ENCODE measurements around the gene KIAA1958.

KIAA1958 gene

DNA sequence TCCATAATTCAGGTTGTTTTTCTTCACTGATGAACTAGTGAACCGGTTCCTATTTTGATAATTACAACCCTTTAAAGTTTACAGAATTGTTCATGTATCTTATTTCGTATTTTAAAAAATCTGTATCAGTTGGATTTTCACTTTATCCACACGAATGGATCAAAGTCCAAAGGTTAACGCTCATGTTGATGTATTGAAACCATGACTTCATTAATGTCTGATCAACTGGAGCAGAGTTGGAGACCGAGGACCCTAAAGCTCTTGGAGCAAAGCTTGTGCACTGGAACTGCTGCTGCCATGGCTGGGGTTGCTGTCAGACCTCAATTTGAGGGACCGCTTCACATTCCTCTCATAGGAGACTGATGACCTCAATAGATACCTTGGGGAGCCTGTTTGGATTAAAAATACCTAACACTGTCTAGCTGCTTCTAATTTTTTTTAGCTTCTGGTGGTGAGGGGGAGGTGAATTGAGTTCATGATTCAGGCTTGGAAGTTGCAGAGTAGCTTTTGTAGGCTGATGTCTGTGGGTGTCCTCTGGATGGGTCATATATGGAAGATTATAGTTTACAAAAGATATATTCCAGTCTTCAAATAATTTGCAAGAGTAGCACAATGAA, 45.1 kb downstream of the KIAA1958 start:
- no peak for DNase-seq

DNA sequence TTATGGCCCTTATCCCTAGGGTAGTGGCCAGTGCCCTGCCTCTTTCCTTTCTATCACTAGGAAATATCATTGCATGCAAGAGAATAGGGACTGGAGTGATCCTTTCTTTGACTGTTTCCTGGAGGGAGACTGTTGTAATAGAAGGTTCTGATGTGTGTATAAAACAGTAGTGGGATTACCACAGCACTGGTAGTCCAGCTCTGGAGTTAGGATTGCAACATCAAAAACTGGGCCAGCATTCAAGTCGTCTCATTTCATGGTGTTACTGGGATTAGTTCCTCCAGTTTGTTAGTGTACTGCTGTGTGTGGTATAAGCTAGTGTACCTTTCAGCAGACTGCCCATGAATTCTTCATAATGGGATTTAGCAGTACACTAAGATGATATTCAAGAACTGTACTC, 45.8 kb downstream of the KIAA1958 start:
- no peak for DNase-seq

DNA sequence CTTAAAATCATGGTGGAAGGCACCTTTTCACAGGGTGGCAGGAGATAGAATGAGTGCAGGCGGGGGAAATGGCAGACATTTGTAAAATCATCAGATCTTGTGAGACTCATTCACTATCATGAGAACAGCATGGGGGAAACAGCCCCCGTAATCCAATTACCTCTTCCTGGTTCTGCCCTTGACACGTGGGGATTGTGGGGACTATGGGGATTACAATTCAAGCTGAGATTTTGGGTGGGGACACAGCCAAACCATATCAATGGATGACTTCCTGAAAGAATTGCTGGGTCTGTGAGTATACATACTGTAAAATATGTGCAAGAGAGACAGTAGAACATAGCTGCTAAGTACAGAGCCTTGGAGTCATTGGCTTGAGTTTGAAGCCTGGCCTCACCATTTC, 47.0 kb downstream of the KIAA1958 start:
- no peak for DNase-seq

DNA sequence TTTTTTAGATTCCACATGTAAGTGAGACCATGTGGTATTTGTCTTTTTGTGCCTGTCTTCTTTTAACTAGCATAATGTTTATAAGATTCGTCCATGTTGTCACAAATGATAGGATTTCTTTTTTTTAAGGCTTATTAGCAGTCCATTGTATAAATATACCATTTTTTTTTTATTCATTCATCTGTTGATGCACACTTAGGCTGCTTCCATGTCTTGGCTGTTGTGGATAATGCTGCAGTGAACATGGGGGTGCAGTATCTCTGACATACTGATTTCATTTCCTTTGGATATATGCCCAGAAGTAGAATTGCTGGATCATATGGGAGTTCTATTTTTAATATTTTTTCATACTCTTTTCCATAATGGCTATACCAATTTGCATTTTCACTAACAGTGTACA, 48.7 kb downstream of the KIAA1958 start:
- DNase-seq = no peak

DNA sequence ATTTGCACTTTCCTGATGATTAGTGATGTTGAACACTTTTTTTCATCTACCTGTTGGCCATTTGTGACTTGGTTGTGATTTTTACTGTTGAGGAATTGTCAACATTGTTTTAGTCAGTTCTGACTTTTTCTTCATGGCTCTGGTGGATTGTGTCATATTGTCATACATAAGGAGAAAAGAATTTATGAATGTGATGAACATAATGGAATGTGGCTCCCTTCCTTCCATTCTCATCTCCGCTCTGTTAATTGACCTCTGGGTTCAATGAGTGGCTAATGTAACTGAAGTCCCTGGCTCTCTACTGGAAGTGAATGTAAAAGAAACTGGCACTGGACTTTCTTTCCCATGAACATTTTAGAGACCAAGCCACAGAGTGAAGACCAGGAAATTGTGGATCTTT, 49.2 kb downstream of the KIAA1958 start:
- no peak for DNase-seq

DNA sequence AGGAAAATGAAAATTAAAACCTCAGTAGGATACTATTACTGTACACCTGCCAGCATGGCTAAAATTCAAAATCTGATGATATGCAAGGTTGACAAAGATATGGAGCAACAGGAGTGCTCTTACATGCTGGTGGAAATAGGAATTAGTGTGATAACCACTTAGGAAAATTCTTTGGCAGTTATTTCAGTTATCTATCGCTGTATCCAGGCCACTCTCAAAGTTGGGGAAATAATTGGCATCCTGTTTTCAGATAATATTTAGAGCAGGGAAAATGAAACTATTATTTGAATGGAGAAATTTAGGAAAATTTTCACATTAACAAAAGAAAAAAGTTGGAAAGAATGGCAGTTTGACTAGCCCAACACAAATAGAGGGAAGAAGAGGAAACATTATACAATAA, 50.9 kb downstream of the KIAA1958 start:
- no peak for DNase-seq

DNA sequence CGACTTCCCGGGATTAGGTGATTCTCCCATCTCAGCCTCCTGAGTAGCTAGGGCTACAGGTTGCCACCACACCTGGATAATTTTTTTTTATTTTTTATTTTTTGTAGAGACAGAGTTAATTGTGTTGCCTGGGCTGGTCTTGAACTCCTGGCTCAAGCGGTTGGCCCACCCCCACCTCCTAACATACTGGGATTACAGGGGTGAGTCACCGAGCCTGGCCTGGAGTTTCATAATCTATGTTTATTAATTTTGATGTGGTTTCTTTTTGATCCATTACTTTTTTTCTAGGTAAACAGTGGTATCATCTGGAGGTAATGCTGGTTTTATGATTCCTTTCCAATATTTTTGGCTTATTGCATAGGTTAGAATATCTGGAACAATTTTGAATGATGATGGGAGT, 54.2 kb downstream of the KIAA1958 start:
- no peak for DNase-seq

DNA sequence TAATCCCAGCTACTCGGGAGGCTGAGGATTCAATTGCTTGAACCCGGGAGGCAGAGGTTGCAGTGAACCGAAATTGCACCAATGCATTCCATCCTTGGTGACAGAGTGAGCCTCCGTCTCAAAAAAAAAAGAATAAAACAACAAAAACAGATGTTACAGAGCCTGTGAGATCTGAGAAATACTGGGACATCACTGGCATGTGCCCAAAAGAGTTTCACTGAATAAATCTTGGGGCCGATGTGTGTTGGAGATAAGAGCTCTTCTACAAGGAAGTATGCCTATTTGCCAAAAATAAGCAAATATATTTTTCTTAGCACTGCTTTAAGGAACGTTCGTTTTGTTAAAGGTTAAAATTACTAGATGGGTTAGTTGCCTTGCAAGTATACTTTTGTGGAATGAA, 55.1 kb downstream of the KIAA1958 start:
- no peak for DNase-seq

DNA sequence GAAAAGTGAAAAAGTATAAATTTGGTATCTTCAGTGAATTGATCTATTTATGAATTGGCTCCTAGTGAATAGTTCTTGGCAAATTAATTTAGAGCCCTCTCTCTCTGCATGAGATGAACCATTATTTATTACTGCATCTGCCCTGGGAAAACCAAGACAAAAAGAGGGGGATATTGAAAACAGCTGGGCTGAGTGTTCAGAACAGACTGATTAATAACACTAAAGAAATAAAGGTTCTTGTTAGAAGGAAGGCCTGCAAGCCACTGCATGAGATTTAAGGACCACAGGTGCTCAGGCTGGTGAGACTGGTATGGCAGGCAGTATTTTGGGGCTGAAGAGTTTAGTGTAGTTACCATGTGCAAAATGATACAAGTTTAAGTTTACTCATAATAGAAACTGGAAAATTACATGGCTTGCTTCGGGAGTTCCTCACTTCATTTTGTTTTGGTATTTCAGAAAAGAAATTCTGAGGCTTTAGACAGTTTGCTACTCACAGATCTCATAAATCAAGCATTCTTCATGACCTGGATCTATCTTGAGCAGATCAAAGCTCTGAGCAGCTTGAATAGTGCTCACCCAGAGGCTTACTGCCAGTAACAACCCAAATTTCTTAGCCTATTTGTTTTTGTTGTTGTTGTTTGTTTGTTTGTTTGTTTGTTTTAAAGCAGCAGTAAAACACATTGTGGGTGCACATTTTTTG, 56.1 kb downstream of the KIAA1958 start:
- no peak for DNase-seq

DNA sequence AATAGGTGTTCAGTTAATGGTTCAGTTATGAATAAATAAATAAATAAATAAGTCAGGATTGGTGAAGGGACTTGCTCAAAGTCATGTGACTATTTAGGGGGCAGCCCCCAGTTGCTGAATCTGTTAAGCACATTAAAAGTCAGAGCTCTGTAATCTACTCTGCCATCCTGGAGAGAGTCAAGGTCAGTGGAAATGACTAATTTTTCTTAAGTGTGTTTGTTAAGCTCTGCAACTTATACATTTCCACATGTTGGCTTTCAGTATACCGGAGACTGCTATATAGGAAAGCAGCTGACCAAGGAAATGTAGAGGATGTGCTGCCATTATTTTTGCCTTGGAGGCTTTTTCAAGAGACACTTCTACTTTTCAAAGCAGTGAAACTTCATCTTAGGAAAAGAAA, 57.9 kb downstream of the KIAA1958 start:
- no peak for DNase-seq

DNA sequence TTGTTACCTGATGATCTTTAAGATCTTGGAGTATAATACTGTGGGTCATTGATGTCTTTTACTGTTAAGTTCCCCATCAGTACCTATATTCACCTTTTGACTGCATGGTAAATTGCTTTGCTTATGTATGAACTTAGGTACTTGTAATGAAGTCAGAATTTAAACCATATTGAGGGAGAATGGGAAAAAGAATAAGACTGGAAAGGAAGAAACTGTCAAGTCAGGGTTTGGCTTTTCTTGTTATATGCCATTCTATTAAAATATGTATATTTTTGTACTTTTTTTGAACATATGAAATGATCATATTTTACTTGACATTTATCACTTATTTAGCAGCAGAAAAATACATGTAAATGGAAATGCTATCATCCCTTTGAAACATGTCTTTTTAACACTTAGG, 58.6 kb downstream of the KIAA1958 start:
- DNase-seq = no peak

DNA sequence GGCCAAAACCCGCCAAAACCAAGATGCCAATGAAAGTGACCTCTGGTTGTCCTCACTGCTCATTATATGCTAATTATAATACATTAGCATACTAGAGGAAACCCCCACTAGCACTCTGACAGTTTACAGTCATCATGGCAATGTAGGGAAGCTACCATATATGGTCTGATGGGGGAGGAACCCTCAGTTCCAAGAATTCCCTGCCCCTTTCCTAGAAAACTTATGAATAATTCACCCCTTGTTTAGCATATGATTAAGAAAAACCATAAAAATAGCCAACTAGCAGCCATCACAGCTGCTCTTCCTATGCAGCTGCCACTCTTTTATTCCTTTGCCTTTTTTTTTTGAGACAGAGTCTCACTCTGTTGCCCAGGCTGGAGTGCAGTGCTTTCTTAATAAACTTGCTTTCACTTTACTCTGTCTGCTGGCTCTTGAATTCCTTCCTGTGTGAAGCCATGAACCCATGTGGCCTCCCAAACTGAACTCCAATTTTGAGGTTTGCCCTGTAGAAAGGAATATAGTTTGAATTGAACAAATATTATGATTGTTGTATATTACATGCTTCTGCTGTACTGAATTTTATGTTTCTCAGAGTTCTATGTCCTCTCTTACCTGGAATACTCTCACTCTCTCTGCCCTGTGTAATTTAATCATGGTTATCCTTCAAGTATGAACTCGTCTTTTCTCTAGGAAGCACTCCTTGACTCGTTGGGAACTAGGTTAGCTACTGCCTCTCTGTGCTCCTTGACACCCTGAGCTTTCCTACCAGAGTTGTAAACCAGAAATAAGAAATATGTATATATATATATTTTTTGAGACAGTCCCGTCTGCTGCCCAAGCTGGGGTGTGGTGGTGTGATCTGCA, 59.8 kb downstream of the KIAA1958 start:
- DNase-seq = no peak

DNA sequence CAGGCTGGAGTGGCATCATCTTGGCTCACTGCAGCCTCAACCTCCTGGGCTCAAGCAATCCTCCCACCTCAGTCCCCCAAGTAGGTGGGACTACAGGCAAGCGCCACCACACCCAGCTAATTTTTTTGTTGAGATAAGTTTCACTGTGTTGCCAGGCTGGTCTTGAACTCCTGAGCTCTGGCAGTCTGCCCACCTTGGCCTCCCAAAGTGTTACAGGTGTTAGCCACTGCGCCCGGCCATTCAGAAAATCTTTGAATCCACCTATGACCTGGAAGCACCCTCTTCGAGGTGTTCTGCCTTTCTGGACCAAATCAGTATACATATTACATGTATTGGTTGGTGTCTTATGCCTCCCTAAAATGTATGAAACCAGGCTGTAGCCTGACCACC, 61.4 kb downstream of the KIAA1958 start:
- DNase-seq = no peak

DNA sequence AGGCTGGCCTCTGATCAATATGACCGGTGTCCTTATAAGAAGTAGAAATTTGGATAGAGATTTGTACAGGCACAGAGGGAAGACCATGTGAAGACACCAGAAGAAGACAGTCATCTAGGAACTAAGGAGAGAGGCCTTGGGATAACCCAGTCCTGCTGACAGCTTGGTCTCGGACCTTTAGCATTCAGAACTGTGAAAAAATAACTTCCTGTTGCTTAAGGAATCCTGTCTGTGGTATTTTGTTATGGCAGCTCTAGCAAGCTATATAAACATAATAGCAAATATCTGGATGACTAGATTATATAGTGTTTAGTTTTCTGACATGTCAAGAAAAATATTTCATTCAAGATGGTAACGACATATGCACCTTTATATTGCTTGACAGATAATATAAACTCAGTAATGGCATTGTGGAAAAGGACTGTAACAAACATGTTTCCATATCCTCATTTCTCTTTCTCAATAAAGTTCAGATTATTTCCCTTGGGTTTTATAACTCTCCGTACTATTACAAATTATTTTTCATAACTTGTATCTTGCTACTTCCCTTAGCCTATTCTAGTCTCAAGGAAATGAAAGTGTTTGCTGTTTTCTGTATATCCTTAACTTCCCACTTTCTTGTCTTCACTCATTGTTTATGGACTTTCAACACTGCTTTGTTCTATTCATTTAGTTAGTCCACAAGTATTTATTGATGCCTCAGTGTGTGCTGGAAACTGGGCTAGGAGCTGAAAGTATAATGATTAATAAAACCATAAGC, 62.4 kb downstream of the KIAA1958 start:
- no peak for DNase-seq

DNA sequence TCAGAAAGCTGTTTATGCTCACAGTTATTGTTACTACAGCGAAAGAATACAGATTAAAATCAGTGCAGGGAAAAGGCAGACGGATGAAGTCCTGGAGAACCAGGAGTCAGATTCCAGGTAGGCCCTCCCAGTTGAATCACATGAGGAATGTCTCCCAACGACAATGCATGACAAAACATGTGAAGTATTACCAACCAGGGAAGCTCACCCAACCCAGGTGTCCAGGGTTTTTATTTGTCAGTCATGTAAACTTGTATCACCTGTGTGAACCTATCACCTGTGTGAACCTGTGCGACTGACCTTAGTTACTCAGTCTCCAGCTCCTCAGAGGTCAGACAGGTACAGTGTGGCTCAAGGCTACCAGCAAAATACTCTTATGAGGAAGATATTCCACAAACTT, 63.9 kb downstream of the KIAA1958 start:
- no peak for DNase-seq

DNA sequence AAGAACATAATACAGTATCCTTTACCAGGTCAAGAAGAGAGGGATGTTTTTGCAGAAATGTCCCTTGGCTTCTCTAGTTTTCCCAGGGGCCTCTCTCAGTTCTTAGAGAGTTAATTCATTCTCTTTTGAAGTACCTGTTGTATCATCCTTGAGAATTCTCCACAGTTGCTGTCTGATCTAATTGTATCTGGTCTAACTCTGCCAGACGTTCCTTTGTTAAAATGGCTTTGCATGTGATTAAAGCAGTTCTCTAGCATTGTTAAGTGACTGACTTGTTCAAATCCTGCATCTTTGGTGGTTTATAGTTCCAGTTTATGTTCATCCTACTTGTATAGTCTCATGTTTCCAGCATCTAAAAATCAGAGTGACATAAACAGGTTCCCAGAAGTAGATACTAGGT, 65.0 kb downstream of the KIAA1958 start:
- DNase-seq = no peak

DNA sequence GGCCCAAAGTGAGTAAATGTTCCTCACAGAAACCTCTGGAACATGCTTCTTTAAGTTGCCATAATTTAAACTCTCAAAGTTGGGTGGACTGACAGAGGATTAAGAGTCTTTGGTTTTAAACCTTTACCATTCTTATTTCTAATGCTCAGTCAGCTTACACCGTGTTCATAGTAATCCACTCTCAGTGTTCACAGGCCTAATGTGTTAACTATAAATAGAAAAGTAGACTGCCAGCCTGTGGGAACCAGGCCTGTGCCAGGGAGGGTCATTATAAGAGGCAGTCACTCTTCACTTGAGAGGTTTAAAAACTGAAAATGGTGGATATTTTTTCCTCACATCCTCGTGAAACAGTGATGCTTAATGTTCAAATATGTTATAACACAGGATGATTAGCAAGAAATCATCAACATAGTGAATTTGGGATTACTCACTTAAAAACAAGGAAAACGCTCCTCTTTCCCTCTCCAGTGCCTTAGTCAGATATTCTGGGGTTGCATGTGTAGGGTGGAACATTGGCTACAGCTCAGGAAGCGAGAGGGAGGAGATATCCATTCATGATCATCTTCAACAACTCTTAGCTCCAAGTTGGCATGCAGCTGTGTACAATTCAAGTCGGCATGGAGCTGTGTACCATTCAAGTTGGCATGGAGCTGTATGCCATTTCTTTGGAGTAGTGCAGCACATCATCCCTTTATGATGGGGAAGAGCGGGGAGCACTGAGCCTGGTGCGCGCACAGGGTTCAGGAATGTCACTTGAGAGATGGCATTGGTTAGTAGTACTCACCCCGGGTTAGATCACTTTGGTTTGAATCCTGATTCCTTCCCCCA, 65.8 kb downstream of the KIAA1958 start:
- no peak for DNase-seq

DNA sequence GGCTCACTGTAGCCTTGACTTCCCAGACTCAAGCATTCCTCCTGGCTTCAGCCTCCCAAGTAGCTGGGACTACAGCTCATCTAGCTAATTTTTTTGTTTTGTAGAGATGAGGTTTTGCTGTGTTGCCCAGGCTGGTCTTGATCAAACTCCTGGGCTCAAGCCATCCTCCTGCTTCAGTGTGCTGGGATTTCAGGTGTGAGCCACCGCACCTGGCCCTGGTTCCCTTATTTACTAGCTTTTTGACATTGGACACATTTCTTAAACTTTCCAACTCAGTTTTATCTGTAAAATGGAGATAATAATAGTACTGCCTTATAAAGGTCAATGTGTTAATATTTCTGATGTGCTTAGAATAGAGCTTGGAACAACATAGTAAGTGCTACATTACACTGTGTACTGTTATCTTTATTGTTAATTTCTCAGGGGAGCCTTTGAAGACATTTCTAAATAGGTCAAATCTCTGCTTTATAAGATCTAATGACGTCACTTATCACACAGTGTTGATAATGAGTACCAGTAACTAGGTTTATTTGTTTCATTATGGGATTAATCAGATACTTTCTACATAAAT, 66.7 kb downstream of the KIAA1958 start:
- DNase-seq = no peak

DNA sequence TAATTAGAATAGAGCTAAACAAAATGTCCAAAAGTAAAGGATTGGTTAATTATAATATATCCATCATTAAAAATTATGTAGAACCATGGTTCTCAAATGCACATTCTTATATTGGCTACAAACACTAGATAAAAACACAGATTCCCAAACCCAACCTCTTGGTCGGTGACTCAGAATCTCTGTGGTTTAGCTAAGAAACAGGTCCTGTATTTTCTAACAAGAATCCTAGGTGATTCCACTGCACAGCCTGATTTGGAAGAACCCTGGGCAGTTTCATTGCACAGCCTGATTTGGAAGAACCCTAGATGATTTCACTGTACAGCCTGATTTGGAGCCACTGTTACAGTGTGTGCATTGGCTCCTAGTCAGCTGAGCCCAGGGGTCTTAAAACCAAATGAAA, 67.9 kb downstream of the KIAA1958 start:
- no peak for DNase-seq

DNA sequence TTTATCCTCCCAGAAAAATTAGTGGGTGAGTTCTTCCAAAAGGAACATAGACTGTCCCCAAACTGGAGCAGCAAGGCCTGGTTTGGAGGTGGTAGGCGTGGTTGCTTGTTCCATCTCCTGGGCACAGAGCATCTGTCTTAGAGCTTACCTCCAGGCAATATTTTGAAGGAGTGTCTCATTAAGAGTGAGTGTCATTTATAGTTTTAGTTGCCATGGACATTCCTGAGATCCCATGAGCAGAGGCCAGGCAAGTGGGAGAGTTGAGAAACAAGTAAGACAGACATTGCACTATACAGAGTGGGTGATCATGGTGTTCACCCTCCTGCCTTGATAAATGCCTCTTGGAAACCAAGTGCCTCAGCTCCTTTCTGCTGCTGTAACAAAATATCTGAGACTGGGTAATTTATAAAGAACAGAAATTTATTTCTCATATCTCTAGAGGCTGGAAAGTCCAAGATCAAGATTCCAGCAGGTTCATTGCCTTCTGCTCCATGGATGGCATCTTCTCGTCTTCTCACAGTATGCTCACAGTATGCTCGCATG, 68.5 kb downstream of the KIAA1958 start:
- DNase-seq = no peak

DNA sequence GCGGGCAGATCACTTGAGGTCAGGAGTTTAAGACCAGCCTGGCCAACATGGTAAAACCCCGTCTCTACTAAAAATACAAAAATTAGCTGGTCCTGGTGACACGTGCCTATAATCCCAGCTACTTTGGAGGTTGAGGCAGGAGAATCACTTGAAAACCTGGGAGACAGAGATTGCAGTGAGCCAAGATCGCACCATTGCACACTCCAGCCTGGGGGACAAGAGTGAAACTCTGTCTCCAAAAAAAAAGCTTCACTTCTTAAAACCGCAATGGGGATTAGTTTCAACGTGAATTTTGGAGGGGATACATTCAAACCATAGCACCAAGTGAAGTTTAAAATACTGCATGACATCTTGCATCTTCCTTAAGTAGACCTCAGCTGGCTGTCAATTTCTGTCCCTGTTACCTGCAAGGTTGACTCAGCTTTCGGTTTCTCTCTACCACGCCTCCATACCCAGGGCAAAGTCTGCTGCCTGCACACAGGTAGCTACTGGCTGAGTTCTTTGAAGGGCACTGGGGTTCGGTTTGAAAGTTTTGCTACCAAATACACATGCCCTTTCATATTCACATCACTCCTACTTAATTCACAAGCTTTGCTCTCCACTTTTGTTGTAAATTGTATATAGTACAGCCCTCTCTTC, 69.3 kb downstream of the KIAA1958 start:
- DNase-seq = no peak

All from SIG-M5 (cell line).